Mammary epithelial cell (primary cell): Measurements from ENCODE around the gene APBA2.

ENCODE experiments used
- CTCF ChIP-seq, 2 donors: IDR thresholded peaks in 1 of 2; conservative IDR thresholded peaks in 1 of 2; 2 replicates each; pipeline ENCODE4 v1.5.1; 2011 to 2012; ENCODE audit warnings: inconsistent platforms in 2 of 2, low read length in 2 of 2, mild to moderate bottlenecking in 2 of 2, control low read depth in 1 of 2, low read depth in 1 of 2; ENCODE audit not compliant: insufficient read depth in 1 of 2; ENCODE audit errors: extremely low read depth in 1 of 2
- EZH2 ChIP-seq: IDR thresholded peaks from 2 replicates; pipeline ENCODE4 v1.6.1; 2012; ENCODE audit warnings: low read length, inconsistent platforms, borderline replicate concordance

DNA sequence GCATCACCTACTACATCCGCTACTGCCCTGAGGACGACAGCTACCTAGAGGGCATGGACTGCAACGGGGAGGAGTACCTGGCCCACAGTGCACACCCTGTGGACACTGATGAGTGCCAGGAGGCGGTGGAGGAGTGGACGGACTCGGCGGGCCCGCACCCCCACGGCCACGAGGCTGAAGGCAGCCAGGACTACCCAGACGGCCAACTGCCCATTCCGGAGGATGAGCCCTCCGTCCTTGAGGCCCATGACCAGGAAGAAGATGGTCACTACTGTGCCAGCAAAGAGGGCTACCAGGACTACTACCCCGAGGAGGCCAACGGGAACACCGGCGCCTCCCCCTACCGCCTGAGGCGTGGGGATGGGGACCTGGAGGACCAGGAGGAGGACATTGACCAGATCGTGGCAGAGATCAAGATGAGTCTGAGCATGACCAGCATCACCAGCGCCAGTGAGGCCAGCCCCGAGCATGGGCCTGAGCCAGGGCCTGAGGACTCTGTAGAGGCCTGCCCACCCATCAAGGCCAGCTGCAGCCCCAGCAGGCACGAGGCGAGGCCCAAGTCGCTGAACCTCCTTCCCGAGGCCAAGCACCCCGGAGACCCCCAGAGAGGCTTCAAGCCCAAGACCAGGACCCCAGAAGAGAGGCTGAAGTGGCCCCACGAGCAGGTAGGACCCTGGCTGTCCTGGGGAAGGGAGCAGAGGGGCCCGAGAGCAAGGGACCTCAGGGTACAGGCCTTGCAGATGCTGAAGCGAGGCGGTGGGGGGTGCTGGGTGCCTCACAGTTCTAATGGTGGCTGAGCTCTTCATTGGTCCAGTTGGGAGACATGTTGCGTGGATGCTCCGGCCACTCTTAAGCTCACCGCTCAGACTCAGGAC is 168.6 kb downstream of the APBA2 start:
- TF ChIP-seq CTCF (conservative IDR thresholded peaks at IDR 0.05 in 1 of 2, IDR thresholded peaks at IDR 0.05 in 1 of 2; ENCODE audit: extremely low read depth in 1 of 2, insufficient read depth in 1 of 2, low read depth in 1 of 2, low read length in 2 of 2) (no peak), EZH2 (no peak)
